Bronchial epithelial cell (primary cell): ENCODE data around the gene CALML5. TPM values are rescaled to one million over a fixed set of nuclear protein-coding genes. Genes with fewer than 3 reads are reported as not detected.

Experiments
- DNase-seq: peaks from one replicate; pipeline ENCODE4 v3.0.0-alpha.2; 2010; ENCODE audit warnings: low read depth
- FAIRE-seq: peaks from 2 replicates; lab custom pipeline; 2011; peaks lifted over from hg19 to GRCh38; lab: Jason Lieb, UNC
- H3K27me3 ChIP-seq: 2 replicates; pipeline ENCODE4 v1.5.1; 2011; ENCODE audit warnings: low read length; ENCODE audit not compliant: control insufficient read depth, insufficient read depth
- H3K36me3 ChIP-seq: 2 replicates; pipeline ENCODE4 v1.5.1; 2011; ENCODE audit warnings: low read length; ENCODE audit not compliant: control insufficient read depth, insufficient read depth
- H3K4me3 ChIP-seq: 2 replicates; pipeline ENCODE4 v1.5.1; 2011; ENCODE audit warnings: mild to moderate bottlenecking, low read depth, low read length, control low read depth
- total RNA-seq: library from RNA; depleted of rRNA; stranded (reverse); fragments of >200 nt; gene quantifications from 2 replicates; pipeline ENCODE4 v1.2.1, GENCODE V29; 2014
- TF ChIP-seq, protein P1 (sequence below): IDR thresholded peaks from 2 replicates; pipeline ENCODE4 v1.5.1; 2011; ENCODE audit warnings: mild to moderate bottlenecking, moderate library complexity, low read length, control low read depth, inconsistent platforms; ENCODE audit not compliant: insufficient read depth, severe bottlenecking

Gene CALML5
- total RNA-seq, 1 donor from 2014 or later, result 0.79 TPM

- peak; percentile 82 for DNase-seq
These were observed 4.1 kb upstream of the CALML5 start for GRCh38 chr10:5503477-5503835.

DNA sequence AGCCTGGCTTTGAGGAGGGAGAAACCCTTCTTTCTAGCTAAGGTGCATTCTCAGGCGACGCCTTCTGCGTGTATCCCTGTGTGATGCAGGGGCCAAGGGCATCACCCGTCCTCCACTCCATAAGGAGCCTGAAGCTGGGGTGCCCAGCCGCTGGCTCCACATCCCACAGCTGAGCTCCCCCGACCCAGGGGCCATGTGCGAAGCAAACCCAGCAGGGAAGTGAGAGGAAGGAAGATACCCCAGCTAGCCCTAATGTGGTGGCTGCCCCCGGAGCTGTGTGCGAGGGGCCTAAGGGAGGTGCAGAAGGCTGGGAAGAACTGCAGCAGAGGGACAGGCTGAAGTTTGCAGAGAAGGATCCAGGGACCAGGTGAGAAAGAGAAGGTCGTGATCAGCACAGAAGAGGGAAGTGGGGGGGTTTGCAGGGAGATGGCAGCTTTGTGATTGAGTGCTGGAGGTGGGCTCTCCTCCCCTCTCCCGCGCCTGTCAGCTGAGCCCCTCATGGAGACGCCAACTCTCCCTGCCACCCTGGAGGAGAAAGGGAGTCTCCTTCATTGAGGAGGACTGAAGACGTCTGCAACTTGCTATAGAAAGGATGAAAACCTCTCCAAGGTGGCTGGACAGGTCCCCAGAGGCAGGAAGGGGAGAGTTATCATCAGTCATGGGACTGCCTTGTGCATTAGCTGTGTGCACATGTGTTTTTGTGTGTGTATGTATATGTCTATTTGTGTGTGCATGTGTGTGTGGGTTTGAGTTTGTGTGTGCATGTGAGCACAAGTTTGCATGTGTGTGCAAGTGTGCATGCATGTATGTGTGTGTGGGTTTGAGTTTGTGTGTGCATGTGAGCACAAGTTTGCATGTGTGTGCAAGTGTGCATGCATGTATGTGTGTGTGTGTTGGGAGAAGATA is 3.5 kb upstream of the CALML5 start:
- Histone ChIP-seq H3K4me3 (no peak overlapping the region), H3K27me3 (peaks cover 2% of the 10 kb centered on the region), H3K36me3 (no peaks in the 10 kb centered on the region)
- TF ChIP-seq, protein P1, sequence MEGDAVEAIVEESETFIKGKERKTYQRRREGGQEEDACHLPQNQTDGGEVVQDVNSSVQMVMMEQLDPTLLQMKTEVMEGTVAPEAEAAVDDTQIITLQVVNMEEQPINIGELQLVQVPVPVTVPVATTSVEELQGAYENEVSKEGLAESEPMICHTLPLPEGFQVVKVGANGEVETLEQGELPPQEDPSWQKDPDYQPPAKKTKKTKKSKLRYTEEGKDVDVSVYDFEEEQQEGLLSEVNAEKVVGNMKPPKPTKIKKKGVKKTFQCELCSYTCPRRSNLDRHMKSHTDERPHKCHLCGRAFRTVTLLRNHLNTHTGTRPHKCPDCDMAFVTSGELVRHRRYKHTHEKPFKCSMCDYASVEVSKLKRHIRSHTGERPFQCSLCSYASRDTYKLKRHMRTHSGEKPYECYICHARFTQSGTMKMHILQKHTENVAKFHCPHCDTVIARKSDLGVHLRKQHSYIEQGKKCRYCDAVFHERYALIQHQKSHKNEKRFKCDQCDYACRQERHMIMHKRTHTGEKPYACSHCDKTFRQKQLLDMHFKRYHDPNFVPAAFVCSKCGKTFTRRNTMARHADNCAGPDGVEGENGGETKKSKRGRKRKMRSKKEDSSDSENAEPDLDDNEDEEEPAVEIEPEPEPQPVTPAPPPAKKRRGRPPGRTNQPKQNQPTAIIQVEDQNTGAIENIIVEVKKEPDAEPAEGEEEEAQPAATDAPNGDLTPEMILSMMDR, result no peak
- no peak for DNase-seq
- FAIRE-seq, result no peak

More at GRCh38 chr10:5503477-5503835, 4.1 kb upstream of the CALML5 start:
- TF ChIP-seq, protein P1, result no peak
- Histone ChIP-seq H3K36me3 (no peaks in the 10 kb centered on the region), H3K4me3 (no peak overlapping the region), H3K27me3 (peaks cover 2% of the 10 kb centered on the region)
- FAIRE-seq, result peak; percentile 99

DNA sequence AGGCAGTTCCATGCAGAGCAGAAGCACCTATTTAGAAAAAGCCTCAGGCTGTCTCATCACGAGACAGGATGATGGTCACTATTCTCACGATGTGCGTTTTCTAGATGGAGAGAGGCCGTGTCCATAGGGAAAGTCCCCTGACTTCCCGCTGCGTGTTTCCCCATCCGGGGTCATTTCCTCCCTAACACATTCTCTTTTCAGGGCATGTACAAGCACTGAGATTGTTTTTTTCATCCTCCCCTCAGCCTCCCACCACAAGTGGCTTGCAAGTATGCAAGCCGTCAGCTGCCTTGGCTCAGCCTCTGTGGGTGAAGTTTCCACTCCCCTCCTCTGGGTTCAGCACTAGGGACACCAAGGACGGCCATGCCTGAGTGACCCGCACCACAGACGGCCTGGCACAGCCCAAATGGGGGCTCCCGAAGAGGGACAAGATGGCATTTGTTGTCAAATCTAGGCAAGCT is 2.7 kb upstream of the CALML5 start:
- FAIRE-seq, result no peak
- DNase-seq, result no peak
- Histone ChIP-seq H3K4me3 (no peak overlapping the region), H3K27me3 (peaks cover 2% of the 10 kb centered on the region), H3K36me3 (no peaks in the 10 kb centered on the region)
- TF ChIP-seq, protein P1, result no peak

GRCh38 chr10:5500910-5501309 is 1.5 kb upstream of the CALML5 start:
- H3K4me3 ChIP-seq, result no peak overlapping the region
- peaks cover 2% of the 10 kb centered on the region for H3K27me3 ChIP-seq
- DNase-seq (no peak), FAIRE-seq (no peak)
- no peaks in the 10 kb centered on the region for H3K36me3 ChIP-seq
- TF ChIP-seq, protein P1, result no peak

- Histone ChIP-seq H3K27me3 (peaks cover 2% of the 10 kb centered on the region), H3K4me3 (no peak overlapping the region), H3K36me3 (no peaks in the 10 kb centered on the region)
- peak; percentile 7 for FAIRE-seq
- no peak for DNase-seq
- TF ChIP-seq, protein P1, result no peak
These were observed 846 bp upstream of the CALML5 start for GRCh38 chr10:5500162-5500670.
